Mesothelial cell of epicardium (in vitro differentiated cells): ENCODE results near the gene STIM1. TPM values are rescaled to one million over a fixed set of nuclear protein-coding genes. Genes with fewer than 3 reads are reported as not detected.

ENCODE experiments used
- DNase-seq, 2 experiments: peaks; one replicate each; pipeline ENCODE4 v3.0.0; 2021; ENCODE audit warnings: low spot score in 2 of 2; ENCODE audit not compliant: unreplicated experiment in 2 of 2
- H3K27ac Mint-ChIP-seq: 2 replicates; pipeline ENCODE4 v1.8.0; 2021; ENCODE audit warnings: mixed read lengths
- H3K27me3 Mint-ChIP-seq: 2 replicates; pipeline ENCODE4 v1.8.0; 2021; ENCODE audit warnings: low read depth, mixed read lengths
- H3K36me3 Mint-ChIP-seq: 2 replicates; pipeline ENCODE4 v1.8.0; 2021; ENCODE audit warnings: mixed read lengths
- H3K4me1 Mint-ChIP-seq: 2 replicates; pipeline ENCODE4 v1.8.0; 2021; ENCODE audit warnings: mixed read lengths
- H3K4me3 Mint-ChIP-seq: 2 replicates; pipeline ENCODE4 v1.8.0; 2021; ENCODE audit warnings: mild to moderate bottlenecking, moderate library complexity, mixed read lengths
- H3K9me3 Mint-ChIP-seq: 2 replicates; pipeline ENCODE4 v1.8.0; 2021; ENCODE audit warnings: mixed read lengths
- total RNA-seq: library from RNA; stranded (reverse); gene quantifications from 3 replicates; pipeline ENCODE4 v1.2.1, GENCODE V29; 2021
- TF ChIP-seq, protein P1 (sequence below): fragments of 200-600 bp; sonication (generic); IDR thresholded peaks from one replicate; pipeline ENCODE4 v1.5.0; 2021; ENCODE audit warnings: antibody characterized with exemption; ENCODE audit not compliant: unreplicated experiment

The STIM1 gene
- total RNA-seq, 1 donor from 2014 or later = 43.7 TPM

DNA sequence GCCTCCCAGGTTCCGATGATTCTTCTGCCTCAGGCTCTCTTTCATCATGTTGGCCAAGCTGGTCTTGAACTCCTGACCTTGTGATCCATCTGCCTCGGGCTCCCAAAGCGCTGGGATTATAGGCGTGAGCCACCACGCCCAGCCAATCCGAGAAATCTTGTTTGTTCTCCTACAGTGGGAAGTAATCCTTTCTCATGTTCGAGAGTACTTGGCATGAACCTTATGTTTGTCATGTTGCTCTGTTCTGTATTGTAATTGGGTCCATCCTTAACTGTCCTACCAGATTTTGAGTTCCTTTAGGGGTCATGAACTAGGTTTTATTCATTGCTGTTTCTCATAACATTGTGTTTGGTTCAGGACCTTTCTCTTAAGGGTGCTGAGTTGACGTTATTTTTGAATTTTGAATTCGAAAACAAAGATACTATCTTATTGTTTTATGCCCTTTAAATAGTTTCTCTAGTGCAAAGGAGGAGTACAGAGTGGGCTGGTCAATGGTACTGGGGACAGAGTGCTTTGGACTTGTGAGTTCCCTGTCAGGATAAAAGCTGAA lies 125.7 kb downstream of the STIM1 start:
- H3K27ac Mint-ChIP-seq = no peak overlapping the region
- H3K27me3 Mint-ChIP-seq = no peaks in the 10 kb centered on the region
- no peak for DNase-seq
- H3K4me1 Mint-ChIP-seq = peaks cover 14% of the 10 kb centered on the region
- no peaks in the 10 kb centered on the region for H3K9me3 Mint-ChIP-seq
- H3K4me3 Mint-ChIP-seq = no peak overlapping the region
- no peaks in the 10 kb centered on the region for H3K36me3 Mint-ChIP-seq
- TF ChIP-seq, protein P1, sequence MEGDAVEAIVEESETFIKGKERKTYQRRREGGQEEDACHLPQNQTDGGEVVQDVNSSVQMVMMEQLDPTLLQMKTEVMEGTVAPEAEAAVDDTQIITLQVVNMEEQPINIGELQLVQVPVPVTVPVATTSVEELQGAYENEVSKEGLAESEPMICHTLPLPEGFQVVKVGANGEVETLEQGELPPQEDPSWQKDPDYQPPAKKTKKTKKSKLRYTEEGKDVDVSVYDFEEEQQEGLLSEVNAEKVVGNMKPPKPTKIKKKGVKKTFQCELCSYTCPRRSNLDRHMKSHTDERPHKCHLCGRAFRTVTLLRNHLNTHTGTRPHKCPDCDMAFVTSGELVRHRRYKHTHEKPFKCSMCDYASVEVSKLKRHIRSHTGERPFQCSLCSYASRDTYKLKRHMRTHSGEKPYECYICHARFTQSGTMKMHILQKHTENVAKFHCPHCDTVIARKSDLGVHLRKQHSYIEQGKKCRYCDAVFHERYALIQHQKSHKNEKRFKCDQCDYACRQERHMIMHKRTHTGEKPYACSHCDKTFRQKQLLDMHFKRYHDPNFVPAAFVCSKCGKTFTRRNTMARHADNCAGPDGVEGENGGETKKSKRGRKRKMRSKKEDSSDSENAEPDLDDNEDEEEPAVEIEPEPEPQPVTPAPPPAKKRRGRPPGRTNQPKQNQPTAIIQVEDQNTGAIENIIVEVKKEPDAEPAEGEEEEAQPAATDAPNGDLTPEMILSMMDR = no peak

DNA sequence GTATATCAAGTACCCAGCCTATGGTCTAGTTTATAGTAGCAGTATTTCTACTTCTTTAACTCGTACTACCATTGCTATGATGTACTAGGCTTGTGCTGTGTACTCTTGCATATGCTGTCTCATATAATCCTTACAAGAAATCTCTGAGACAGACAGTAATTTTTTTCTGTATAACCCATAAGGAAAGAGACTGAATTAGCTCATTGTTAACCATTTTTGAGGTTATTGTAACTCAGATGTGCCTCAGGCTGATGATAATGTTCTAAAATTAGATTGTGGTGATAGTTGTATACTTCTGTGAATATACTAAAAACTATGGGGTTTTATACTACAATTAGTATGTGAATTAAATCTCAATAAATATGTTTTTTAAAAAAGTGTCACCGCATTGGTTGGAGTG lies 127.0 kb downstream of the STIM1 start:
- Mint-ChIP-seq H3K27ac (no peak overlapping the region), H3K36me3 (no peaks in the 10 kb centered on the region), H3K4me3 (no peak overlapping the region), H3K9me3 (no peaks in the 10 kb centered on the region), H3K27me3 (no peaks in the 10 kb centered on the region), H3K4me1 (peaks cover 14% of the 10 kb centered on the region)
- TF ChIP-seq, protein P1 = no peak
- DNase-seq = no peak

DNA sequence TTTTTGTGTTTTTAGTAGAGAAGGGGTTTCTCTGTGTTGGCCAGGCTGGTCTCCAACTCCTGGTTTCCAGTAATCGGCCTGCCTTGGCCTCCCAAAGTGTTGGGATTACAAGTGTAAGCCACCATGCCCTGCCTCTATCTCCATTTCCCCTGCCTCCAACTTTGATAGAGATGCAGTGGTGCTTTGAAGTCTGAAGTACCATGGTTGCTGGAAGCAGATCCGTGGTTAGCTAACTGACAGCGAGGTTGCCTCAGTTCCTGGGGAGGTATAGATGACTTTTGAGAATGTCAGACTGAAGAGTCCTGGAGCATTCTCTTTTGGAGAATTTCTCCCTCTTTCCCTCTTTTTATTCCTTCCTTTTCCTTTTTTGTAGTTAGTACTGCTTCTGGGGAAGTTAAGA lies 127.6 kb downstream of the STIM1 start:
- no peak for DNase-seq
- H3K4me1 Mint-ChIP-seq = peaks cover 16% of the 10 kb centered on the region
- no peaks in the 10 kb centered on the region for H3K36me3 Mint-ChIP-seq
- H3K4me3 Mint-ChIP-seq = no peak overlapping the region
- no peaks in the 10 kb centered on the region for H3K9me3 Mint-ChIP-seq
- no peak overlapping the region for H3K27ac Mint-ChIP-seq
- no peaks in the 10 kb centered on the region for H3K27me3 Mint-ChIP-seq
- TF ChIP-seq, protein P1 = no peak

DNA sequence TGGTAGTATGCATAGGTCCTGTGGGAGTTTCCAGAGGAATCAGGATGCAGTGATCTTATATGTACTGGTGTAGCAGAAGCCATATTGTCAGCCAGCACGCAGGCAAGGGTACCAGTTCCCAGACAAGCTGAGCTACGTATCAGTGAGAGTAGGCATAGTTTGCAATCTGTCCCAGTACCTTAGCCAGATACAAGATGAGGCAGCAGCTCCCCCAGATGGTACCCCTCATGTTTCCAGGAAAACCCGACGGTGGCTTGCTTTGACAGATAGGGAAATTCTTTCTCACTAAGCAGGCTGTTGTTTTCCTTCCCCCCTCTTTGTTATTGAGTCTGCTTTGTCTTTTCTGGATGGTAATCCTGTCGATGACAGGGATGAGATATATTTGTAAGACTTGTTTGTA lies 129.4 kb downstream of the STIM1 start:
- Mint-ChIP-seq H3K9me3 (peaks cover 2% of the 10 kb centered on the region), H3K27ac (no peak overlapping the region), H3K27me3 (peaks cover 2% of the 10 kb centered on the region), H3K36me3 (peaks cover 2% of the 10 kb centered on the region), H3K4me1 (peaks cover 21% of the 10 kb centered on the region), H3K4me3 (no peak overlapping the region)
- TF ChIP-seq, protein P1 = no peak
- no peak for DNase-seq

DNA sequence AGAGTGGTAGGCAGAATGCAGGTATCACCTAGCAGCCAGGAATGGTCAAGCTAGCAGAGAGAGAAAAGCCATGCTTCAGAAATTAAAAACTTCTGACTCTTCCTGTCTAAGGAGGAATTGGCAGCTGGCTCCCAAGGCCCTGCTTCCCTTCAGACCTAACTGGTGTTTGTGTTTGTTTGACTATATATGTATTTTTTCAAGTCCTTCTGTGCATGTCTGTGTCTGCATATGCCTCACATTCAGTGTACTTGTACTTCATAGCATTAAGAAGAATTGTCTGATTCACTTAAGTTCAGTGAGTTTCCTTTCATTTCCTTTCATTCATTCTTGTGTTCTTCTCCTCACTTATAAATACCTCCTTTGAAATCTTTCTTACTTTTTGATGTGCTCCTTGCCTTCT lies 130.2 kb downstream of the STIM1 start:
- TF ChIP-seq, protein P1 = no peak
- H3K4me3 Mint-ChIP-seq = no peak overlapping the region
- no peak overlapping the region for H3K27ac Mint-ChIP-seq
- DNase-seq = no peak
- peaks cover 6% of the 10 kb centered on the region for H3K36me3 Mint-ChIP-seq
- peaks cover 8% of the 10 kb centered on the region for H3K9me3 Mint-ChIP-seq
- peaks cover 21% of the 10 kb centered on the region for H3K4me1 Mint-ChIP-seq
- peaks cover 2% of the 10 kb centered on the region for H3K27me3 Mint-ChIP-seq

DNA sequence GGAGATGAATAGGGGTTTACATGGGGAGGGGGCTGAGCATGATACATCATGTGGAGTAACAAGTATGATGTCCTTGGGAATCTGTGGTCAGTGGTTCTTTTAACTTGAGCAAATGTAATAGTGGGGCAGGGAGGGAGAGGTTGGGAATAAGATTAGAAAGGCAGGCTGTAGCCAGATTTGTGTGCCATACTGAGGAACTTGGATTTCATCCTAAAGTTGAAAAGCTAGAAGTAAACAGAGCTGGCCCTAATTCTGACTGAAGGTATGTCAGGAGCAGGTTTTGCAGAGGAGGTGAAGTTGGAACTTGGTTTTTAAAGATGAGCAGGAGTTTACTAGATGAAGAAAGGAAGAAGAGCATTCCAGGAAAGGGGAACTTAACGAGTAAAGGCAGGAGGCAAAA lies 130.8 kb downstream of the STIM1 start:
- Mint-ChIP-seq H3K36me3 (peaks cover 6% of the 10 kb centered on the region), H3K4me1 (peaks cover 18% of the 10 kb centered on the region), H3K9me3 (peaks cover 8% of the 10 kb centered on the region), H3K27me3 (peaks cover 2% of the 10 kb centered on the region), H3K4me3 (no peak overlapping the region), H3K27ac (no peak overlapping the region)
- DNase-seq = no peak
- TF ChIP-seq, protein P1 = no peak
